ENCODE measurements around the gene ADGRG4.
"Not testable (repeated sequence)": the region's sequence is repeated elsewhere in the genome, so short reads cannot be mapped to it uniquely, and the experiment has no call there.

Gene ADGRG4

DNA sequence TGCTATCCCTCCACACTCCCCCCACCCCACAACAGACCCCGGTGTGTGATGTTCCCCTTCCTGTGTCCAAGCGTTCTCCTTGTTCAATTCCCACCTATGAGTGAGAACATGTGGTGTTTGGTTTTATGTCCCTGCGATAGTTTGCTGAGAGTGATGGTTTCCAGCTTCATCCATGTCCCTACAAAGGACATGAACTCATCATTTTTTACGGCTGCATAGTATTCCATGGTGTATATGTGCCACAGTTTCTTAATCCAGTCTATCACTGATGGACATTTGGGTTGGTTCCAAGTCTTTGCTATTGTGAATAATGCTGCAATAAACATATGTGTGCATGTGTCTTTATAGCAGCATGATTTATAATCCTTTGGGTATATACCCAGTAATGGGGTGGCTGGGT, at the start of gene ADGRG4:
Gene ADGRG4 (plus strand): TSS at position 243 of the 400 bp plus-strand sequence. CDS start 7,815 bp downstream, outside the sequence.
- DNase-seq, result not testable (repeated sequence)

- DNase-seq, result peak; percentile 35
Observed at GRCh38 chrX:136251041-136251991, 49.4 kb upstream of the ADGRG4 start, which contains the start of gene MAP7D3. MAP7D3 (minus strand) TSS chrX:136251400; CDS start chrX:136251358, 42 bp downstream.

GRCh38 chrX:136255541-136255940, 45.2 kb upstream of the ADGRG4 start:
- DNase-seq, result no peak

GRCh38 chrX:136256026-136256425, 44.7 kb upstream of the ADGRG4 start:
- DNase-seq, result no peak

GRCh38 chrX:136258951-136259350, 41.8 kb upstream of the ADGRG4 start:
- DNase-seq, result no peak

DNA sequence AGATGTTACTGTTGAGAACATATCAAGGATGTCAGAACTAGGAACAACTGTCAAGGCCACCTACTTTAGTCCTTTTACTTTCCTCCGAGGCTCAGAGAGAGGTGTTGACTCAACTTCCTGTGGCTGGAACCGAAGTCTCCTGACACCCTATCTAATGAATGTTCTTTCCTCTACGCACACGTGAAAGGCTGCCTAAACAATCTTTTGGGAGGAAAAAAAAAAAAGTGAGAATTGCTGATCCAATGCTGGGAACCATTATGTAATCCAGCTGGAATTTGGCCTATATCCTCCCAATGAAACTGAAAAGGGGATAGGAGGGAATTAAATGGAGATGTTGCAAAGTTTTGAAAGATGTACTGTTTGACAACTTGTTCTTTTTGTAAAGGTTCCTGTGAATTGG, 41.2 kb upstream of the ADGRG4 start:
- no peak for DNase-seq

DNA sequence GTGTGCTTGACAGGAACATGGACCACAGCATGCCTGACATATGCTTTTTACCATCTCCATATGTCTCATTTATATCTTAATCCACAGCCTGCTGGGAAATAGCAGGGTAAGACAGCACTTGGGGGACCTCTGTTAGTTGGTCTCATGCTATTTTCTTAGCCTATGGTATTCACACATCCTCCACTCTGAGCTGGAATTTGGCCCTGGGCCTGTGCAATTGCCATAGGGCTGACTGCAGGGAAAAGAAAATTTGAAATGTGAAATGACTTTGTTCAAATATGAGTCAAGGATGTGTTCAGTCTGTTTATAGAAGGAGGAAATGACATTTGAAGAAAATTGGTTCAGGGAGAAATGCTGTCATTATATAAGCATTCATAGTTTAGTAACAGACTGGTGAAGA, 40.0 kb upstream of the ADGRG4 start:
- no peak for DNase-seq

GRCh38 chrX:136261321-136261720, 39.4 kb upstream of the ADGRG4 start:
- no peak for DNase-seq

DNA sequence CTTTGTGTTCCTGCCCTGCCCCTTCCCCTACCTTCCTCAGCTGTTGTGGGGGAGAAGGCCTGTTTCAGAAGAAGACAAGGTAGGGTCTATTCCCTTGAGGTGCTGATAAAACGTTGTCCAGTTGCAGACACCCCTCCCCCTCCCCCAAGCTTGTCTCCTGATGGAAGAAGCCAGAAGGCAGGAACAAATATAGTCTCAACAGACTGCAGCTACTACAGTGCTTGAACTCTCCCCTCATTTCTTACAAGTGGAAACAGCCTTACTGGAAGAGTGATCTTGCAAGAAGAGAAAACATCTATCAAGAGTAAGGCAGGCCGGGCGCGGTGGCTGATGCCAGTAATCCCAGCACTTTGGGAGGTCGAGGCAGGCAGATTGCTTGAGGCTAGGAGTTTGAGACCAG, 38.5 kb upstream of the ADGRG4 start:
- no peak for DNase-seq

DNA sequence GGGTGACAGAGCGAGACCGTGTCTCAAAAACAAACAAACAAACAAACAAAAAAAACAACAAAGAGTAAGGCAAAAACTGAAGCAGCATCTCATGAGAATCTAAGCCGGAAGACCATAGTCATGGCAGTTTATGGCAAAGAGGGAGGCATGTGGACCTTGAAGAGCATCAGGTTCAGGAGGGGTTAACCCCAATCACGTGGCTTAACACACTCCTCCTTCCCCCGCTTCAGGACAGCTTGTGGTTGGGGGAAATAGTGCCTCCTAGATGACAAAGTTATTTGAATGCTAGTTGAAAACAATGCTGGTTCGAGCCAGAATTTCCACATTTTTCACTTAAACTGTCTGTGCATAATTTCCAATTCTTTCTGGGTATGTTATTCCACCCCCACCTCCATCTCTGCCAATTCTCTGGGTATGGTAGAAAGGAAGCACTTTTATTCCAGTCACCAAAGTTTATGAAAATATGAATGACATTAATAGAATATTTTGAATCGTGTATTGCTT, 37.9 kb upstream of the ADGRG4 start:
- DNase-seq, result no peak

DNA sequence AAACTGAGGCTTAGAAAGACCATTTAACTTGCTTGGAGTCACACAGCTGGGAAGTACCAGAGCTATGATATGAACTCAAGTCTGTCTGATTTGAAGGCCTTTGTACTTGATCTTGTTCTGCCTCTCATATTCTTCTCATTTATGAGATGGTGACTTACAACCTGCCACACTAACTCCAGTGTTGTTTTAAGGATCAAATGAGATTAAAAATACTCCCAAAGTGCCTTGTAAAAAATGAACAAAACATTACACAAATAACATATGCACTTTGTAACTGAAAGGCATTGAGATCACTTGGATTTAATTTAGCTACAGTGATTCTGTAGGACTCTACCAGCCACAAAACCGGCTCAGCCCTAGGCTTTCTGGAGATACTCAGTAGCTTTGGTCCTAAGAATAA, 33.9 kb upstream of the ADGRG4 start:
- no peak for DNase-seq

DNA sequence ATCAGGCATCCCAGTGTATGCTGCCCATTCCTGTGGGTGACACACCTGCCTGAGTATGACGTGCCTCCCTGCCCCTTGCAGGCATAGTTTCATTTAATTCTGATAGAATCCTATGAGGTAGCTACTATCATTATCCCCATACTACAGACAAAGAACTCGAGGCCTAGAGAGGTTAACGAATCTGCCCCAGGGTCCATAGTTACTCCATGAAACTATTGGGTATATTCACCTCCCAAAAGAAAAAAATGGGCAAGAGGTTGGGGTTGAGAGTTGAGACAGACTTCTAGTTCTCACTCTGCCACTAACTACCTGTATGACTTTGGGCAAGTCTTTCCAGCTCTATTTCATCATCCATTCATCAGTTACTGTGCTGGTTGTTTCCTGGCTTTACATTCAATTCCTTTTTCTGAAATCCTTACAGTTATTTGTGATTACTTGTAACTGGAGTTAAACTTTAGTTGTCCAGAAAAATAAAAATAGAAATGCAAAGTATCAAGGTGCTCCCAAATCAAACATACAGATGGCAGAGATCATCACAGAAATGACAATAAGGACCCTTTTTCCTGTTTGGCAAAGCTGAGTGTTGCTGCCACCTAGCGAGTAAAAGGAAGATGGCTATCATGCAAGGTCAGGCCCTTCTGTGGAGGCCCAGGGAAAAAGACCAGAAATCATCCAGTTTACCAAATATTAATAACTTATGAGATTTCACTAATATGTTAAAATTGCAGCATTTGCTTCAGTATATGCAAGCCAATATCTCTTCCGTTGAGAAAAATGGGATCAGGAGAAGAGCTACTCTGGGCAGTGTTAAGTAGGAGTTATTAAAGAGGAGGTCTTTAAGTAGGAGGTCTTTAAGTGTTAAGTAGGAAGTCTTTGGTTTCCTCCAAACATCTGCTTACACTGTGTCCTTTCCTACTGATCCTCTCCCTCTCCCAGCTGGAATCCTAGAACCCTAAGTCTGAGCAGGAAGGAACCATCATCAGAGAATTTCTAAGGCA, 32.4 kb upstream of the ADGRG4 start:
- peak; percentile 50 for DNase-seq

DNA sequence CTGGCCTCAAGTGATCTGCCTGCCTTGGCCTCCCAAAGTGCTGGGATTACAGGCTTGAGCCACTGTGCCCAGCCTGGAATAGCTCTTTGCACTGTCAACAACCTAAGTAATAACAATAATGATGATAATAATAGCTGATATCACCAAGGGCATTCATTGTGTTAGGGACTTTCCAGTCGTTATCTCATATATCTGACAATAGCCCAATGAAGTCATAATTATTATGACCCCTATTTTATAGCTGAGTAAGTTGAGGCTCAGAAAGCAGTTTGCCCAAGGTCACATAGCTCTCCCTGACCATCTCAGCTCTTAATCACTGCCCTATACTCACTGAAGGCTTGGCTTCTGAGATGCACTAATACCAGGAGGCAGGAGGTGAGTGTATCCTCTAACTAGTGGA, 30.8 kb upstream of the ADGRG4 start:
- no peak for DNase-seq

- no peak for DNase-seq
Observed at GRCh38 chrX:136271300-136271699, 29.5 kb upstream of the ADGRG4 start.

GRCh38 chrX:136272325-136272724, 28.4 kb upstream of the ADGRG4 start:
- no peak for DNase-seq

DNA sequence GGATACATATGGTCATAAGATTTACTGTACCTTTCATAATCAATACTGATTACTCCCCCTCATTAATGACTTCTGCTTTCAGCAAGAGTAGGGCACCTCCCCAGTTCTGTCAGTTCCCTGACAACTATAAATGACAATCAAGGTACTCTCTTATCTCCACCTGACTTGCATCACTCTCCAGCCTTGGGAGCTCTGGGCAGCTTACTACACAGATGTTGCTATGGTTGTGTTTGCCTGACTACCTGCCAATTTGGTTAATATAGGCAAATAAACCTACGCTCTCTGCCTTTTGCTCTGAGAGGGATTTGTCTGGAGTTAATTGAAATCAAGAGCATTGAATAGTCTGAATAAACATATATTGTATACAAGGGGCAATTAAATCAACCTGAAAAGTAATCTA, 26.8 kb upstream of the ADGRG4 start:
- no peak for DNase-seq

- no peak for DNase-seq
Observed at GRCh38 chrX:136275553-136275952, 25.2 kb upstream of the ADGRG4 start.

DNA sequence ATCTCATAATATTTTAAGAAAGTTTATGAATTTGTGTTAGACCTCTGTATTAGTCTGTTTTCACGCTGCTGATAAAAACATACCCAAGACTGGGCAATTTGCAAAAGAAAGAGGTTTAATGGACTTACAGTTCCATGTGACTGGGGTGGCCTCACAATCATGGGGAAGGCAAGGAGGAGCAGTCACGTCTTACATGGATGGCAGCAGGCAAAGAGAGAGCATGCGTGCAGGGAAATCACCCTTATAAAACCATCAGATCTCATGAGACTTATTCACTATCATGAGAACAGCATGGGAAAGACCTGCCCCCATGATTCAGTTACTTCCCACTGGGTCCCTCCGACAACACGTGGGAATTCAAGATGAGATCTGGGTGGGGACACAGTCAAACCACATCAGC, 14.4 kb upstream of the ADGRG4 start:
- DNase-seq, result not testable (repeated sequence)

DNA sequence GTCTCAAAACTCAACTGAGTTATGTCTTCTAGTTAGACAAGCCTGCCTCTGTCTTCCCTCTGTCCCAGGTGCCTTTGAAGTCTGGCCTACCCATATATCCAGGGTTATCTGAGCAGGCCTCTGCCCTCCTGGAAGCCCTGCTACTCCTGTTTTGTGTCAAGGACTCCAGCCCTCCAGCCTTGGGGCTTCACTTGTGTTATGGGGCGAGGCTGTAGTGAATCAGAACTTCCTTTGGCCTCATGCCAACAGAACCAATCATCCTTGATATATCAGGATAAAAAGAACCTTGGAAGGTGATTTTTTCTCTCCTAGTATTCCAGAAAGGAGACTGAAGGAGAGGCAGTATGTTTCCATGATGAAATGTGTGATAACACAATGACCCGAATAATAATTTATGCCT, 8.9 kb upstream of the ADGRG4 start:
- DNase-seq, result no peak

DNA sequence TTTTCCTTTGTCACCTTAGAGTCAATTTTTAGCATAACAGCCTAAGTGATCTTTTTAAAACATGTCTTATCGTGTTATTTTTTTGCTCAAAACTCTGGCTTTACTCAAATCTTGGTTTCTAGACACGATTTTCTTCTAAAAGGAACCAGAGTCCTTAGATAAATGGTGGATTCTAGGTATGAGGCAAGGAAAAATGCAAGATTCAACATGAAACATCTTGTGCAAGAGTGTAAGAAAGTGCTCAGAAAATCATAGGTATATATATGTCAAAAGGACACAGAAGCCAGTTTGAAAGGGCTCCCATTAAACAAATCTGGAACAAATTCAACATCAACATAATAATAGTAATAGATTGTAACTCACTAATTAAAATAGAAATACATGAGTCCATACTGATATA, 8.1 kb upstream of the ADGRG4 start:
- DNase-seq, result no peak

DNA sequence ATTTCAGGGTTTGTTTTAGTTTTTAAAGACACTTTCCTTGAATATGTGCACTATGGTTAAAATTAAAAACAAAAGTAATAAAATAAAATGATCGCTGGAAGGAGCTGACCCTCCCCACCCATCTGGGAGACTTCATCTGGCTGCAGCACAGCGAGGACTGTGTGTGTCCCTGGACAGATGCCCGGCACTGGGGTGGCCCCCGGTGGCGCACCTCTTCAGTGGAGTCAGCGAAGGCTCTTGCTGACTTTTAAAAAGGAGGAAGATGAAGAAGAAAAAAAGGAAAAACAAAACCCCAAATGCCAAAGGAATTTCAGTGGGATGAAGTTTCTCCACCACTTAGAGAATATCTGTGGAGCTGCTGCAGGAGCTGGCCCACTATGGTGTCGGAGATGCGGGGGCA, 5.4 kb upstream of the ADGRG4 start:
- DNase-seq, result no peak

DNA sequence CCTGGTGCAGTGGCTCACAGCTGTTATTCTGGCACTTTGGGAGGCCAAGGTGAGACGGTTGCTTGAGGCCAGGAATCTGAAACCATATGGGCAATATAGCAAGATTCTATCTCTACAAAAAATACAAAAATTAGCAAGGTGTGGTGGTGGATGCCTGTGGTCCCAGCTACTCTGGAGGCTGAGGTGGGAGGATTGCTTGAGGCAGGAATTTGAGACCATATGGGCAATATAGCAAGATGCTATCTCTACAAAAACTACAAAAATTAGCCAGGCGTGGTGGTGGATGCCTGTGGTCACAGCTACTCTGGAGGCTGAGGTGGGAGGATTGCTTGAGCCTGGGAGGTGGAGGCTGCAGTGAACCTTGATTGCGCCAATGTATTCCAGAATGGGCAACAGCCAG, 2.3 kb downstream of the ADGRG4 start:
- no peak for DNase-seq

GRCh38 chrX:136304493-136304892, 3.7 kb downstream of the ADGRG4 start:
- DNase-seq, result no peak

Data from midbrain (tissue), 1 donor.